Mesothelial cell of epicardium (in vitro differentiated cells): ENCODE data around the gene EXOC3L2. TPM values are rescaled to one million over a fixed set of nuclear protein-coding genes. Genes with fewer than 3 reads are reported as not detected.

Experiments used
- DNase-seq, 2 experiments: peaks; one replicate each; pipeline ENCODE4 v3.0.0; 2021; ENCODE audit warnings: low spot score in 2 of 2; ENCODE audit not compliant: unreplicated experiment in 2 of 2
- H3K27ac Mint-ChIP-seq: 2 replicates; pipeline ENCODE4 v1.8.0; 2021; ENCODE audit warnings: mixed read lengths
- H3K27me3 Mint-ChIP-seq: 2 replicates; pipeline ENCODE4 v1.8.0; 2021; ENCODE audit warnings: low read depth, mixed read lengths
- H3K36me3 Mint-ChIP-seq: 2 replicates; pipeline ENCODE4 v1.8.0; 2021; ENCODE audit warnings: mixed read lengths
- H3K4me1 Mint-ChIP-seq: 2 replicates; pipeline ENCODE4 v1.8.0; 2021; ENCODE audit warnings: mixed read lengths
- H3K4me3 Mint-ChIP-seq: 2 replicates; pipeline ENCODE4 v1.8.0; 2021; ENCODE audit warnings: mild to moderate bottlenecking, moderate library complexity, mixed read lengths
- H3K9me3 Mint-ChIP-seq: 2 replicates; pipeline ENCODE4 v1.8.0; 2021; ENCODE audit warnings: mixed read lengths
- total RNA-seq: library from RNA; stranded (reverse); gene quantifications from 3 replicates; pipeline ENCODE4 v1.2.1, GENCODE V29; 2021
- TF ChIP-seq, protein P1 (sequence below): fragments of 200-600 bp; sonication (generic); IDR thresholded peaks from one replicate; pipeline ENCODE4 v1.5.0; 2021; ENCODE audit warnings: antibody characterized with exemption; ENCODE audit not compliant: unreplicated experiment

Gene EXOC3L2
- total RNA-seq, 1 donor from 2014 or later, result 1.6 TPM

GRCh38 chr19:45175515-45176345 is 69.5 kb downstream of the EXOC3L2 start:
- Mint-ChIP-seq H3K9me3 (no peaks in the 10 kb centered on the region), H3K27ac (no peak overlapping the region), H3K27me3 (no peaks in the 10 kb centered on the region), H3K36me3 (no peaks in the 10 kb centered on the region), H3K4me1 (peaks cover 11% of the 10 kb centered on the region), H3K4me3 (peak overlapping the region; percentile 51)
- TF ChIP-seq, protein P1, sequence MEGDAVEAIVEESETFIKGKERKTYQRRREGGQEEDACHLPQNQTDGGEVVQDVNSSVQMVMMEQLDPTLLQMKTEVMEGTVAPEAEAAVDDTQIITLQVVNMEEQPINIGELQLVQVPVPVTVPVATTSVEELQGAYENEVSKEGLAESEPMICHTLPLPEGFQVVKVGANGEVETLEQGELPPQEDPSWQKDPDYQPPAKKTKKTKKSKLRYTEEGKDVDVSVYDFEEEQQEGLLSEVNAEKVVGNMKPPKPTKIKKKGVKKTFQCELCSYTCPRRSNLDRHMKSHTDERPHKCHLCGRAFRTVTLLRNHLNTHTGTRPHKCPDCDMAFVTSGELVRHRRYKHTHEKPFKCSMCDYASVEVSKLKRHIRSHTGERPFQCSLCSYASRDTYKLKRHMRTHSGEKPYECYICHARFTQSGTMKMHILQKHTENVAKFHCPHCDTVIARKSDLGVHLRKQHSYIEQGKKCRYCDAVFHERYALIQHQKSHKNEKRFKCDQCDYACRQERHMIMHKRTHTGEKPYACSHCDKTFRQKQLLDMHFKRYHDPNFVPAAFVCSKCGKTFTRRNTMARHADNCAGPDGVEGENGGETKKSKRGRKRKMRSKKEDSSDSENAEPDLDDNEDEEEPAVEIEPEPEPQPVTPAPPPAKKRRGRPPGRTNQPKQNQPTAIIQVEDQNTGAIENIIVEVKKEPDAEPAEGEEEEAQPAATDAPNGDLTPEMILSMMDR, result no peak
- DNase-seq, result no peak

DNA sequence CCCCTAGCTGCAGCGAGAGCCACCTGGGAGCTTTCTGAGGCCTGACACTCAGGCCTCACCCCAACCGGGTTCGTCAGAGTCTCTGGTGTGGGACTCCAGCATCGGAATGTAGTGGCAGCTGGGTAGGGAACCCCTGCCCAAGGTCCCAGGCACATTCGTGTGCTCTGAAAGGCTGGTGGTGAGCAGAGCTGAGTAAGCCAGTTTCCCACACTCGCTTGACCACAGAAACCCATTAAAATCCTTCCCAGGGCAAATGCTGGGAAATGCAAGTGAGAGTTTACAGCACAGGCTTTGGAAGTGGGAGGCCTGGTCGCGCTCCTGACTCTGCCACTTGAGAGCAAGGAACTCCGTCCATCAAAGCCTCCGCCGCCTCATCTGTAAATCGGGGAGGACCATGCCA is 71.4 kb downstream of the EXOC3L2 start:
- peaks cover 6% of the 10 kb centered on the region for H3K4me1 Mint-ChIP-seq
- TF ChIP-seq, protein P1, result no peak
- H3K27me3 Mint-ChIP-seq, result no peaks in the 10 kb centered on the region
- H3K9me3 Mint-ChIP-seq, result no peaks in the 10 kb centered on the region
- no peaks in the 10 kb centered on the region for H3K36me3 Mint-ChIP-seq
- H3K4me3 Mint-ChIP-seq, result no peak overlapping the region
- no peak for DNase-seq
- H3K27ac Mint-ChIP-seq, result no peak overlapping the region

DNA sequence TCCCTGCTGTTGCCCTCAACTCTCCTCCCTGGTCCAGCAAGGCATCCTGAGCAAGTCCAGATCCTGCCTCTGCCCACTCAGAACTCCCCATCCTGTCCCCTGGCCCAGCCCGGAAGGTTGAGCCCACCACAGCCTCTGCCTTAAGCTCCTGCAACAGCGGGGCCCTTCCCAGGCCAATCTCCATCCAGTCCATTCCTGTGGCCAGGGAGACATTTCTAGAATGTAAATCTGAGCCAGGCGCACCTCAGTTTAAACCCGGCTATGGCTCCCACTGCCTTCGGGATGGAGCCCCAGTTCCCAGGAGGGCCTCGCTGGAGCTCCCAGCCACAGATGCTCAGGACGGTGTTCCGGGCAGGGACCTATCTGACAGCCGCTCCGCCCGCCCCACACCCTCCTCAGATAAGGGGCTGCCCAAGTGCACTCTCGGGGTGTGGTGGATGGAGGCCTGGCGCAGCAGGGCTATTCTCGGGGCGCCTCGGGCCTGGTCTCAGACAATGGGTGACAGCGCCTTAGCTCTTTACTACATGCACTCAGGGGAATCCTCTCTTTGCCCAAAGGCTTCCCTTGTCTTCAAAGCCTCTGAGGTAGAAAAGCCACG is 72.5 kb downstream of the EXOC3L2 start:
- Mint-ChIP-seq H3K27me3 (no peaks in the 10 kb centered on the region), H3K36me3 (no peaks in the 10 kb centered on the region), H3K4me1 (peaks cover 4% of the 10 kb centered on the region), H3K9me3 (no peaks in the 10 kb centered on the region), H3K4me3 (no peak overlapping the region), H3K27ac (no peak overlapping the region)
- TF ChIP-seq, protein P1, result no peak
- no peak for DNase-seq

DNA sequence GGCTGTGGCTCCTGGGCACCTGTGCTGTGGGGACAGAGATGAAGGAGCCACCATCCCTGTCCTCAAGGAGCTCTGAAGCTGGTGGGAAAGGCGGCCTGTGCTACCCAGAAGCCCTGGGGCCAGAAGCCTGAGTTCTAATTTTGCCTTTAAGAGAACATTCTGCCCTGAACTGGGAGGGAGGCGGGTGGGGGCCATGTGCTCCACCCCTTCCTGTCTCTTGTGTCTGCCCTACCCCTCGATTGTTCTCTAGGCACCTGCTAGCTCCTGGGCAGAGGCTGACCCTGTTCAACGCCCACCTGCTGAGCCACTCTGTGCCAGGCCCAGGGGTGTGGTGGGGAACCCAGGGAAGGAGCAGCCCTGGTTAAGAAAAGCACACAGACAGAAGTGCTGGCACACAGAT is 73.0 kb downstream of the EXOC3L2 start:
- no peaks in the 10 kb centered on the region for H3K9me3 Mint-ChIP-seq
- no peak for DNase-seq
- no peaks in the 10 kb centered on the region for H3K27me3 Mint-ChIP-seq
- H3K4me1 Mint-ChIP-seq, result no peaks in the 10 kb centered on the region
- TF ChIP-seq, protein P1, result no peak
- no peaks in the 10 kb centered on the region for H3K36me3 Mint-ChIP-seq
- H3K27ac Mint-ChIP-seq, result no peak overlapping the region
- H3K4me3 Mint-ChIP-seq, result no peak overlapping the region

- H3K27ac Mint-ChIP-seq, result no peak overlapping the region
- no peaks in the 10 kb centered on the region for H3K36me3 Mint-ChIP-seq
- TF ChIP-seq, protein P1, result no peak
- DNase-seq, result no peak
- H3K27me3 Mint-ChIP-seq, result no peaks in the 10 kb centered on the region
- H3K4me1 Mint-ChIP-seq, result no peaks in the 10 kb centered on the region
- H3K9me3 Mint-ChIP-seq, result no peaks in the 10 kb centered on the region
- no peak overlapping the region for H3K4me3 Mint-ChIP-seq
Observed at GRCh38 chr19:45171211-45171623, 74.0 kb downstream of the EXOC3L2 start.
